HEK293 (cell line): ENCODE data around the gene STK11.

ENCODE experiments used
- ATF2 ChIP-seq: fragments of 450-650 bp; formaldehyde crosslinking; IDR thresholded peaks from 2 replicates; pipeline ENCODE4 v1.5.1; 2016; ENCODE audit warnings: missing biosample characterization, missing genetic modification characterization, low read depth
- IKZF3 ChIP-seq: fragments of 450-650 bp; IDR thresholded peaks from 2 replicates; pipeline ENCODE4 v1.5.0; 2018; ENCODE audit warnings: missing biosample characterization, mild to moderate bottlenecking, missing genetic modification characterization, moderate library complexity
- KLF7 ChIP-seq: fragments of 450-650 bp; formaldehyde crosslinking; IDR thresholded peaks from 2 replicates; pipeline ENCODE4 v1.5.1; 2016; ENCODE audit warnings: missing biosample characterization, missing genetic modification characterization, borderline replicate concordance
- MZF1 ChIP-seq: fragments of 450-650 bp; formaldehyde crosslinking; IDR thresholded peaks from 2 replicates; pipeline ENCODE4 v1.5.1; 2017; ENCODE audit warnings: missing biosample characterization, missing genetic modification characterization, borderline replicate concordance
- PBX3 ChIP-seq: sonication (generic); formaldehyde crosslinking; IDR thresholded peaks from 2 replicates; pipeline ENCODE4 v1.8.1; 2022; ENCODE audit warnings: mild to moderate bottlenecking, moderate library complexity, missing genetic modification reagents
- SALL2 ChIP-seq: fragments of 450-650 bp; formaldehyde crosslinking; IDR thresholded peaks from 2 replicates; pipeline ENCODE4 v1.5.0; 2017; ENCODE audit warnings: missing biosample characterization, mild to moderate bottlenecking, missing genetic modification characterization, borderline replicate concordance
- SP3 ChIP-seq: fragments of 450-650 bp; formaldehyde crosslinking; IDR thresholded peaks from 2 replicates; pipeline ENCODE4 v1.5.1; 2016; ENCODE audit warnings: missing biosample characterization, missing genetic modification characterization
- ZBTB21 ChIP-seq: fragments of 450-650 bp; formaldehyde crosslinking; IDR thresholded peaks from 2 replicates; pipeline ENCODE4 v1.5.1; 2017; ENCODE audit warnings: missing biosample characterization, missing genetic modification characterization
- ZBTB7A ChIP-seq: fragments of 450-650 bp; formaldehyde crosslinking; IDR thresholded peaks from 2 replicates; pipeline ENCODE4 v1.5.1; 2016; ENCODE audit warnings: low read depth, missing biosample characterization, missing genetic modification characterization
- ZEB2 ChIP-seq: fragments of 450-650 bp; formaldehyde crosslinking; IDR thresholded peaks from 2 replicates; pipeline ENCODE4 v1.5.1; 2016; ENCODE audit warnings: missing biosample characterization, missing genetic modification characterization
- ZFP37 ChIP-seq: fragments of 450-650 bp; formaldehyde crosslinking; IDR thresholded peaks from 2 replicates; pipeline ENCODE4 v1.5.1; 2016; ENCODE audit warnings: missing biosample characterization, missing genetic modification characterization
- ZFP69B ChIP-seq: fragments of 450-650 bp; formaldehyde crosslinking; IDR thresholded peaks from 2 replicates; pipeline ENCODE4 v1.5.1; 2016; ENCODE audit warnings: missing biosample characterization, missing genetic modification characterization
- ZNF132 ChIP-seq: fragments of 450-650 bp; formaldehyde crosslinking; IDR thresholded peaks from 2 replicates; pipeline ENCODE4 v1.5.1; 2017; ENCODE audit warnings: missing biosample characterization, missing genetic modification characterization, borderline replicate concordance
- ZNF133 ChIP-seq: fragments of 450-650 bp; formaldehyde crosslinking; IDR thresholded peaks from 2 replicates; pipeline ENCODE4 v1.5.1; 2016; ENCODE audit warnings: missing biosample characterization, missing genetic modification characterization
- ZNF211 ChIP-seq: fragments of 450-650 bp; formaldehyde crosslinking; IDR thresholded peaks from 2 replicates; pipeline ENCODE4 v1.5.1; 2016; ENCODE audit warnings: low read depth, missing biosample characterization, missing genetic modification characterization
- ZNF24 ChIP-seq: fragments of 450-650 bp; formaldehyde crosslinking; IDR thresholded peaks from 2 replicates; pipeline ENCODE4 v1.5.1; 2016; ENCODE audit warnings: missing biosample characterization, missing genetic modification characterization
- ZNF350 ChIP-seq: fragments of 450-650 bp; formaldehyde crosslinking; IDR thresholded peaks from 2 replicates; pipeline ENCODE4 v1.5.0; 2017; ENCODE audit warnings: missing biosample characterization, mild to moderate bottlenecking, missing genetic modification characterization
- ZNF37A ChIP-seq: fragments of 450-650 bp; IDR thresholded peaks from 2 replicates; pipeline ENCODE4 v1.5.1; 2018; ENCODE audit warnings: missing biosample characterization, missing genetic modification characterization
- ZNF416 ChIP-seq: fragments of 450-650 bp; formaldehyde crosslinking; IDR thresholded peaks from 2 replicates; pipeline ENCODE4 v1.5.1; 2016; ENCODE audit warnings: missing biosample characterization, missing genetic modification characterization
- ZNF426 ChIP-seq: fragments of 450-650 bp; formaldehyde crosslinking; IDR thresholded peaks from 2 replicates; pipeline ENCODE4 v1.5.1; 2017; ENCODE audit warnings: missing biosample characterization, missing genetic modification characterization, mild to moderate bottlenecking, inconsistent platforms, moderate library complexity
- ZNF48 ChIP-seq: fragments of 450-650 bp; formaldehyde crosslinking; IDR thresholded peaks from 2 replicates; pipeline ENCODE4 v1.5.1; 2016; ENCODE audit warnings: missing biosample characterization, missing genetic modification characterization
- ZNF488 ChIP-seq: fragments of 450-650 bp; formaldehyde crosslinking; IDR thresholded peaks from 2 replicates; pipeline ENCODE4 v1.5.1; 2016; ENCODE audit warnings: missing biosample characterization, missing genetic modification characterization
- ZNF521 ChIP-seq: fragments of 450-650 bp; formaldehyde crosslinking; IDR thresholded peaks from 2 replicates; pipeline ENCODE4 v1.5.1; 2017; ENCODE audit warnings: missing biosample characterization, mild to moderate bottlenecking, missing genetic modification characterization
- ZNF571 ChIP-seq: fragments of 450-650 bp; formaldehyde crosslinking; IDR thresholded peaks from 2 replicates; pipeline ENCODE4 v1.5.0; 2017; ENCODE audit warnings: missing biosample characterization, missing genetic modification characterization
- ZNF596 ChIP-seq: fragments of 450-650 bp; IDR thresholded peaks from 2 replicates; pipeline ENCODE4 v1.5.0; 2018; ENCODE audit warnings: missing biosample characterization, mild to moderate bottlenecking, missing genetic modification characterization, moderate library complexity
- ZNF677 ChIP-seq: fragments of 450-650 bp; IDR thresholded peaks from 2 replicates; pipeline ENCODE4 v1.5.0; 2018; ENCODE audit warnings: missing biosample characterization, mild to moderate bottlenecking, missing genetic modification characterization, moderate library complexity
- ZNF704 ChIP-seq: fragments of 450-650 bp; formaldehyde crosslinking; IDR thresholded peaks from 2 replicates; pipeline ENCODE4 v1.5.1; 2016; ENCODE audit warnings: missing biosample characterization, missing genetic modification characterization
- ZNF785 ChIP-seq: fragments of 450-650 bp; formaldehyde crosslinking; IDR thresholded peaks from 2 replicates; pipeline ENCODE4 v1.5.1; 2016; ENCODE audit warnings: missing biosample characterization, missing genetic modification characterization
- ZNF843 ChIP-seq: fragments of 450-650 bp; formaldehyde crosslinking; IDR thresholded peaks from 2 replicates; pipeline ENCODE4 v1.5.1; 2016; ENCODE audit warnings: missing biosample characterization, missing genetic modification characterization
- TF ChIP-seq, protein P1 (sequence below): fragments of 450-650 bp; formaldehyde crosslinking; IDR thresholded peaks from 2 replicates; pipeline ENCODE4 v1.5.1; 2016; ENCODE audit warnings: missing biosample characterization, missing genetic modification characterization, borderline replicate concordance
- TF ChIP-seq, protein P2 (sequence below): fragments of 450-650 bp; formaldehyde crosslinking; IDR thresholded peaks from 2 replicates; pipeline ENCODE4 v1.5.1; 2016; ENCODE audit warnings: missing biosample characterization, missing genetic modification characterization
- TF ChIP-seq, protein P3 (sequence below): fragments of 450-650 bp; formaldehyde crosslinking; optimal IDR thresholded peaks from 2 replicates; pipeline ENCODE3; 2016; ENCODE audit warnings: missing biosample characterization, mild to moderate bottlenecking, missing genetic modification characterization

Gene STK11

GRCh38 chr19:1213391-1214286 is 8.1 kb downstream of the STK11 start (continued):
- TF ChIP-seq ZNF704 (no peak), ZNF785 (tag by site-specific recombination) (no peak), ZNF488 (no peak), ZNF596 (tag by site-specific recombination) (no peak), ZNF426 (tag by site-specific recombination) (no peak), ZEB2 (tag by site-specific recombination) (0 out of 2 replicates have a peak, but pooled peaks have one; percentile 27), SP3 (tag by site-specific recombination) (no peak), ZNF677 (no peak), SALL2 (tag by site-specific recombination) (no peak), ZBTB21 (tag by site-specific recombination) (no peak), ZNF416 (tag by site-specific recombination) (no peak), MZF1 (tag by site-specific recombination) (no peak), ZNF37A (no peak), KLF7 (tag by site-specific recombination) (no peak), ZNF133 (no peak), IKZF3 (tag by site-specific recombination) (0 out of 2 replicates have a peak, but pooled peaks have one; percentile 35), ZNF843 (tag by site-specific recombination) (no peak), PBX3 (CRISPR knock-in tag) (no peak), ZNF24 (no peak), ZNF521 (tag by site-specific recombination) (no peak), ZFP37 (tag by site-specific recombination) (no peak), ZNF350 (tag by site-specific recombination) (no peak), ZNF571 (no peak), ZFP69B (no peak), ATF2 (tag by site-specific recombination) (no peak), ZNF211 (tag by site-specific recombination) (no peak), ZNF48 (tag by site-specific recombination) (no peak), ZBTB7A (tag by site-specific recombination) (no peak), ZNF132 (tag by site-specific recombination) (no peak)
- TF ChIP-seq, protein P1, sequence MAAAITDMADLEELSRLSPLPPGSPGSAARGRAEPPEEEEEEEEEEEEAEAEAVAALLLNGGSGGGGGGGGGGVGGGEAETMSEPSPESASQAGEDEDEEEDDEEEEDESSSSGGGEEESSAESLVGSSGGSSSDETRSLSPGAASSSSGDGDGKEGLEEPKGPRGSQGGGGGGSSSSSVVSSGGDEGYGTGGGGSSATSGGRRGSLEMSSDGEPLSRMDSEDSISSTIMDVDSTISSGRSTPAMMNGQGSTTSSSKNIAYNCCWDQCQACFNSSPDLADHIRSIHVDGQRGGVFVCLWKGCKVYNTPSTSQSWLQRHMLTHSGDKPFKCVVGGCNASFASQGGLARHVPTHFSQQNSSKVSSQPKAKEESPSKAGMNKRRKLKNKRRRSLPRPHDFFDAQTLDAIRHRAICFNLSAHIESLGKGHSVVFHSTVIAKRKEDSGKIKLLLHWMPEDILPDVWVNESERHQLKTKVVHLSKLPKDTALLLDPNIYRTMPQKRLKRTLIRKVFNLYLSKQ (tag by site-specific recombination), result no peak
- TF ChIP-seq, protein P2, sequence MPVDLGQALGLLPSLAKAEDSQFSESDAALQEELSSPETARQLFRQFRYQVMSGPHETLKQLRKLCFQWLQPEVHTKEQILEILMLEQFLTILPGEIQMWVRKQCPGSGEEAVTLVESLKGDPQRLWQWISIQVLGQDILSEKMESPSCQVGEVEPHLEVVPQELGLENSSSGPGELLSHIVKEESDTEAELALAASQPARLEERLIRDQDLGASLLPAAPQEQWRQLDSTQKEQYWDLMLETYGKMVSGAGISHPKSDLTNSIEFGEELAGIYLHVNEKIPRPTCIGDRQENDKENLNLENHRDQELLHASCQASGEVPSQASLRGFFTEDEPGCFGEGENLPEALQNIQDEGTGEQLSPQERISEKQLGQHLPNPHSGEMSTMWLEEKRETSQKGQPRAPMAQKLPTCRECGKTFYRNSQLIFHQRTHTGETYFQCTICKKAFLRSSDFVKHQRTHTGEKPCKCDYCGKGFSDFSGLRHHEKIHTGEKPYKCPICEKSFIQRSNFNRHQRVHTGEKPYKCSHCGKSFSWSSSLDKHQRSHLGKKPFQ (tag by site-specific recombination), result no peak
- TF ChIP-seq, protein P3, sequence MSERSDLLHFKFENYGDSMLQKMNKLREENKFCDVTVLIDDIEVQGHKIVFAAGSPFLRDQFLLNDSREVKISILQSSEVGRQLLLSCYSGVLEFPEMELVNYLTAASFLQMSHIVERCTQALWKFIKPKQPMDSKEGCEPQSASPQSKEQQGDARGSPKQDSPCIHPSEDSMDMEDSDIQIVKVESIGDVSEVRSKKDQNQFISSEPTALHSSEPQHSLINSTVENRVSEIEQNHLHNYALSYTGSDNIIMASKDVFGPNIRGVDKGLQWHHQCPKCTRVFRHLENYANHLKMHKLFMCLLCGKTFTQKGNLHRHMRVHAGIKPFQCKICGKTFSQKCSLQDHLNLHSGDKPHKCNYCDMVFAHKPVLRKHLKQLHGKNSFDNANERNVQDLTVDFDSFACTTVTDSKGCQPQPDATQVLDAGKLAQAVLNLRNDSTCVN, result no peak
